Epithelial cell of esophagus (primary cell): ENCODE data around the gene SYNPR.
A peak's percentile ranks its signal among the peaks of the same experiment; 100 is the strongest.
"Not testable (repeated sequence)": the region's sequence is repeated elsewhere in the genome, so short reads cannot be mapped to it uniquely, and the experiment has no call there.

Experiments used
- DNase-seq: peaks from one replicate; pipeline ENCODE4 v3.0.0; 2010; ENCODE audit warnings: low read depth
- H3K4me3 ChIP-seq: 2 replicates; pipeline ENCODE4 v1.5.1; 2011; ENCODE audit warnings: mild to moderate bottlenecking, low read length, control low read depth
- TF ChIP-seq, protein P1 (sequence below): IDR thresholded peaks from 2 replicates; pipeline ENCODE4 v1.5.1; 2011; ENCODE audit warnings: low read depth, mild to moderate bottlenecking, low read length, control low read depth, inconsistent platforms; ENCODE audit not compliant: insufficient read depth; ENCODE audit errors: missing control alignments

Gene SYNPR

DNA sequence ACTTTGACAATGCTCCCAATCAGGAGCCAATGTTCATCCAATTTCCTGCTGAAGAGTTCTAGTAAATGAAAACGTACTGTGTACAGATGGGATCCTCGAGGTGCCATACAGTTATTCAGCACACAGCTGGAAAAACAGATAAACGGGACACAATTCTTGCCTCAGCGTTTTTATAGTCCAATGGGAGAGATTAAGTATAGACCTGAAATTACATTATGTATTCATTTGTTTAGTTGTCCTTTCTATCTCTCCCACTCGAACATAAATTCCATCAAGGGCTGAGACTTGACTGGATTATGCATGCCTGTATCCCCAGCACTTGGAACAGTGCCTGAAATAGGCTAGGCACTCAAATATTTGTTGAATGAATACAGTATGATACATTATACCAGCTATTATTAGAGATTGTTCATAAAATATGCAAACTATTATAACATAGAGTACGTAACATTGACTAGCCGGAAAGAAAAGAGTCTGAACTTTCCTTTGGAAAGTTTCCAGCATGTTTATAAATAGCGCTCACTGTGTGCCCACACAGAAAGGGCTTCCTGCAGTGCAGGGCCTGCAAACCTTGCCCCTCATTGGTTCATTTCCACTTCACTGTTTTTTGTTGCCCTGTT, 346.9 kb downstream of the SYNPR start:
- DNase-seq = peak; percentile 89
- TF ChIP-seq, protein P1, sequence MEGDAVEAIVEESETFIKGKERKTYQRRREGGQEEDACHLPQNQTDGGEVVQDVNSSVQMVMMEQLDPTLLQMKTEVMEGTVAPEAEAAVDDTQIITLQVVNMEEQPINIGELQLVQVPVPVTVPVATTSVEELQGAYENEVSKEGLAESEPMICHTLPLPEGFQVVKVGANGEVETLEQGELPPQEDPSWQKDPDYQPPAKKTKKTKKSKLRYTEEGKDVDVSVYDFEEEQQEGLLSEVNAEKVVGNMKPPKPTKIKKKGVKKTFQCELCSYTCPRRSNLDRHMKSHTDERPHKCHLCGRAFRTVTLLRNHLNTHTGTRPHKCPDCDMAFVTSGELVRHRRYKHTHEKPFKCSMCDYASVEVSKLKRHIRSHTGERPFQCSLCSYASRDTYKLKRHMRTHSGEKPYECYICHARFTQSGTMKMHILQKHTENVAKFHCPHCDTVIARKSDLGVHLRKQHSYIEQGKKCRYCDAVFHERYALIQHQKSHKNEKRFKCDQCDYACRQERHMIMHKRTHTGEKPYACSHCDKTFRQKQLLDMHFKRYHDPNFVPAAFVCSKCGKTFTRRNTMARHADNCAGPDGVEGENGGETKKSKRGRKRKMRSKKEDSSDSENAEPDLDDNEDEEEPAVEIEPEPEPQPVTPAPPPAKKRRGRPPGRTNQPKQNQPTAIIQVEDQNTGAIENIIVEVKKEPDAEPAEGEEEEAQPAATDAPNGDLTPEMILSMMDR = no peak
- H3K4me3 ChIP-seq = no peak overlapping the region

DNA sequence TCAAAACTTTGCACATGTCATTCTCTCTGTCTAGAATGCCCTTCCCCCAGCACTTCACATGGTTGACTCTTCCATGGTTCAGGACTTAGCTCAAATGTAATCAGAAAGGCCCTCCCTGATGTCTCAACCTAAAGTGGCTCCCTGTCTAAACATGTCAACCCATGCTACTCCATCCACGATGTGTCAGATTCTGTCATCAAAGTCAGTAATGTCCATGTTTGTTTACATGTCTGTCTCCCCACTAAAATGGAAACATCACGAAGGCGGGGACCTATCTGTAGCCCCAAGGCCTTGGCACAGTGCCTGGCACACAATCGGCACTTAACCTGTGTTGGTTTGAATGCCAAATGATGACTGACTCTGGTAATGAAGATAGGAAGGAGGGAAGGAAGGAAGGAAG, 353.6 kb downstream of the SYNPR start:
- DNase-seq = peak; percentile 92
- TF ChIP-seq, protein P1 = no peak
- H3K4me3 ChIP-seq = no peak overlapping the region

DNA sequence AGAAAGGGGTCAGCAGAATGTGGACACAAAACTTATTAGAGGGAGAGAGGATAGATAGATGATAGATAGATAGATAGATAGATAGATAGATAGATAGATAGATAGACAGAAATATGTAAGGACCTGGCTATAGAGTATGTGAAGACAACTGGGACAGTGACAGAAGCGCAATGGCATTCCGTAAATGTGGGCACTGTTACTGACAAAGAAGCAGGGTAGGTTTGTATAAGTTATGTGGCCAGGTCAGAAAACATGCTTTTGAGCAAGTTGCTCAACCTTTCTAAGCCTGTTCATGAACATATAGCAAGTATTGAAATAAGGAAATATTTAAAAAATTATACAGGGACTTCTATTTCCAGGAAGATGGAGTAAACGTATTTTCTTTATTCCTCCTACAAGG, 357.1 kb downstream of the SYNPR start:
- DNase-seq = no peak
- TF ChIP-seq, protein P1 = no peak
- H3K4me3 ChIP-seq = no peak overlapping the region

DNA sequence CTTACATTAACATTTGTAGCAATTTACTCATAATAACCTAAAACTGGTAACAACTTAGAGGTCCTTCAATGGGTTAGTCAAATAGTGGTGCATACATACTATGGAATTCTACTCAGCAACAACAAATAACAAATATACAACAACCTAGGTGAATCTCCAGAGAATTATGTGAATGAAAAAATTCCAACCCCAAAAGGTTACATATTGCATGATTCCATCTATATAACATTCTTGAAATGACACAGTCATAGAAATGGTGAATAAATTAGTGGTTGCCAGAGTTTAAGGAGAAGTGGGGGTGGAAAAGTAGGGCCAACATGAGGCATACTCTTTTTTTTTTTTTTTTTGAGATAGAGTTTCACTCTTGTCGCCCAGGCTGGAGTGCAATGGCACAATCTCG, 361.7 kb downstream of the SYNPR start:
- no peak overlapping the region for H3K4me3 ChIP-seq
- TF ChIP-seq, protein P1 = no peak
- no peak for DNase-seq

DNA sequence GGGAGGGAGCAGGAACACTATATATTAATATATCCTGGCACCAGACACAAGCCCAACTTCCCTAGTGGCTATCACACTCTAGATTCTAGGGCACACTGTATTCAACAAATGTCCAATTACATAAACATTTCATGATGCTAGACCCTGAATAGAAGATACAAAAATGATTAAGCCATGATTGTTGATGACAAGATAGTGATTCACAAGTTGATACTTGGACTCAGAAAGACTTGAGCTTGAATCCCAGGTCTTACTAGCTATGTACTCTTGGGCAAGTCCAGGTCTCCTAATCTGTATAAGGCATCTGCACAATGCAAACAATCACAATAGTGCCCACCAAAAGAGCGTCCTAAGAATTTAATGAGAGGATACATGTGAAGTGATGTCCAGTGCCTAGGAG, 364.4 kb downstream of the SYNPR start:
- DNase-seq = peak; percentile 15
- no peak overlapping the region for H3K4me3 ChIP-seq
- TF ChIP-seq, protein P1 = no peak

DNA sequence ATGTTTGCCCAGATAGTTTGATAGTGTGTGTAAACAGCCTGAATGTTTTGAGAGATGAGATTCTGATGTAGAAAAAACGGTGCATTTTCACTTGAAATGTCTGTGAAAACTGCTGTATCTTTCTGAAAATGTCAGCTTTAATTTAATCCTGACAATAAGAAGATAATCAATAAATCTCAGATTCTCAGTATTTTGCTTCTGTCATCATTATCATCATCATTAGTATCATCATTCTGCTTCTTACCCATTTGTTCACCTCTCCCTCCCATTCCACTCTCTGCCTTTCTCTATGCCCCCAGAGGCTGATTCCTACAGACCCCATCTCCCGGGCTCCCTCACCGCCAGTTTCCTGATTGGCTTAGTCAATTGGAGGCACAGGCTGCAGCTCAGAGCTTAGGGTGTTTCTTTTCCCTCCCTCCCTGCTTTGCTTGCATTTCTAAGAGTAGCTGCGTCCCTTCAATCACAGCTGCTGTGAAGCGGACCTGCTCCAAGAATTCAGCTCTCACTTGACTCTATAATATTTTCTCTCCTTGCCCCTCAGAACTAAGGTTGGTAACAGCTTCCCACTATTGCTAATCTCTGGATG, 366.2 kb downstream of the SYNPR start:
- DNase-seq = no peak
- TF ChIP-seq, protein P1 = no peak
- no peak overlapping the region for H3K4me3 ChIP-seq

DNA sequence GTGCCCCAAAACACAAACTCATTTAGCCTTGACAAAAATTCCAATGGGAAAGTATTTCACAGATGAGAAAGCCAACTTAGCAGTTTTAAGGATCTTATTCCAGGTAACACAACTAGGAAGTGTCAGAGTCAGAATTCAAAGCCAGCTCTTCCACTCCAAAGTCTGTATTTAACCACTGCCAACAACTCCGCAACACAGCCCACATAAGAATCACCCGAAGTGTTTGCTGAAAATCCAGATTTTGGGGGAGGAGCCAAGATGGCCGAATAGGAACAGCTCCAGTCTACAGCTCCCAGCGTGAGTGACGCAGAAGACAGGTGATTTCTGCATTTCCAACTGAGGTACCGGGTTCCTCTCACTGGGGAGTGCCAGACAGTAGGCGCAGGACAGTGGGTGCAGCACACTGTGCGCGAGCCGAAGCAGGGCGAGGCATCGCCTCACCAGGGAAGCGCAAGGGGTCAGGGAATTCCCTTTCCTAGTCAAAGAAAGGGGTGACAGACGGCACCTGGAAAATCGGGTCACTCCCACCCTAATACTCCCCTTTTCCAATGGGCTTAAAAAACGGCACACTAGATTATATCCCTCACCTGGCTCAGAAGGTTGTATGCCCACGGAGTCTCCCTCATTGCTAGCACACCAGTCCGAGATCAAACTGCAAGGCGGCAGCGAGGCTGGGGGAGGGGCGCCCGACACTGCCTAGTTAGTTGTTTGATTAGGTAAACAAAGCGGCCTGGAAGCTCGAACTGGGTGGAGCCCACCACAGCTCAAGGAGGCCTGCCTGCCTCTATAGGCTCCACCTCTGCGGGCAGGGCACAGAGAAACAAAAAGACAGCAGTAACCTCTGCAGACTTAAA, 367.0 kb downstream of the SYNPR start:
- DNase-seq, H3K4me3 ChIP-seq: not testable (repeated sequence)
